HG03280 (cell line): ENCODE results near the gene ARL15.

Experiments
- ATAC-seq: cut with Tn5 transposase; IDR thresholded peaks from one replicate; pipeline ENCODE4 v1.9.1; 2021; ENCODE audit warnings: mild to moderate bottlenecking, moderate library complexity; ENCODE audit not compliant: unreplicated experiment

ARL15 gene

GRCh38 chr5:54214722-54215121, 95.7 kb downstream of the ARL15 start:
- no peak for ATAC-seq

- no peak for ATAC-seq
Observed at GRCh38 chr5:54212331-54212730, 98.0 kb downstream of the ARL15 start.

GRCh38 chr5:54211912-54212311, 98.5 kb downstream of the ARL15 start:
- no peak for ATAC-seq

- no peak for ATAC-seq
Observed at GRCh38 chr5:54207566-54207965, 102.8 kb downstream of the ARL15 start.

GRCh38 chr5:54206580-54207229, 103.7 kb downstream of the ARL15 start:
- ATAC-seq: no peak

GRCh38 chr5:54205918-54206317, 104.5 kb downstream of the ARL15 start:
- no peak for ATAC-seq

- no peak for ATAC-seq
Observed at GRCh38 chr5:54205453-54205852, 104.9 kb downstream of the ARL15 start.

GRCh38 chr5:54197018-54197417, 113.4 kb downstream of the ARL15 start:
- no peak for ATAC-seq

- ATAC-seq: no peak
Observed at GRCh38 chr5:54195701-54196100, 114.7 kb downstream of the ARL15 start.

GRCh38 chr5:54194318-54194717, 116.1 kb downstream of the ARL15 start:
- ATAC-seq: no peak

GRCh38 chr5:54187694-54188093, 122.7 kb downstream of the ARL15 start:
- no peak for ATAC-seq

GRCh38 chr5:54186912-54187445, 123.4 kb downstream of the ARL15 start:
- ATAC-seq: no peak

- no peak for ATAC-seq
Observed at GRCh38 chr5:54186108-54186507, 124.3 kb downstream of the ARL15 start.

- no peak for ATAC-seq
Observed at GRCh38 chr5:54184806-54185205, 125.6 kb downstream of the ARL15 start.

- no peak for ATAC-seq
Observed at GRCh38 chr5:54180630-54181031, 129.7 kb downstream of the ARL15 start.

GRCh38 chr5:54178991-54179390, 131.4 kb downstream of the ARL15 start:
- ATAC-seq: no peak

- no peak for ATAC-seq
Observed at GRCh38 chr5:54178207-54178606, 132.2 kb downstream of the ARL15 start.

GRCh38 chr5:54177058-54177457, 133.3 kb downstream of the ARL15 start:
- ATAC-seq: no peak

GRCh38 chr5:54176066-54176830, 134.1 kb downstream of the ARL15 start:
- no peak for ATAC-seq

- ATAC-seq: no peak
Observed at GRCh38 chr5:54173251-54173650, 137.1 kb downstream of the ARL15 start.

- no peak for ATAC-seq
Observed at GRCh38 chr5:54171645-54172384, 138.6 kb downstream of the ARL15 start.

GRCh38 chr5:54165687-54166086, 144.7 kb downstream of the ARL15 start:
- no peak for ATAC-seq
